H1 (cell line): Measurements from ENCODE around the gene STX17. TPM values are rescaled to one million over a fixed set of nuclear protein-coding genes. Genes with fewer than 3 reads are reported as not detected.

Source experiments
- BACH1 ChIP-seq: IDR thresholded peaks from 2 replicates; pipeline ENCODE4 v1.6.1; 2012; ENCODE audit warnings: low read length, improper control_type of control experiment
- CHD7 ChIP-seq: fragments of 300-600 bp; sonication (generic); IDR thresholded peaks from 2 replicates; pipeline ENCODE4 v1.7.1; 2012; ENCODE audit warnings: low read length, moderate library complexity, mild to moderate bottlenecking, inconsistent platforms; ENCODE audit not compliant: insufficient replicate concordance
- EP300 ChIP-seq, 2 experiments: IDR thresholded peaks; 1 replicate in 1 of 2; 2 replicates in 1 of 2; pipeline ENCODE4 v1.6.1; 2011 to 2012; ENCODE audit warnings: low read depth in 2 of 2, low read length in 2 of 2, mild to moderate bottlenecking in 2 of 2, borderline replicate concordance in 1 of 2, inconsistent platforms in 1 of 2, moderate library complexity in 1 of 2
- MAFK ChIP-seq: IDR thresholded peaks from 2 replicates; pipeline ENCODE4 v1.6.1; 2012; ENCODE audit warnings: low read depth, mild to moderate bottlenecking, improper control_type of control experiment, low read length
- RFX5 ChIP-seq: IDR thresholded peaks from 2 replicates; pipeline ENCODE4 v1.6.1; 2011; ENCODE audit warnings: low read depth, low read length, improper control_type of control experiment, borderline replicate concordance
- SIX5 ChIP-seq: IDR thresholded peaks from 2 replicates; pipeline ENCODE4 v1.6.1; 2011; ENCODE audit warnings: mild to moderate bottlenecking, low read depth, low read length
- polyA plus RNA-seq, 7 experiments: library from polyadenylated mRNA; depleted of rRNA in 3 of 7; stranded (reverse) in 5 of 7; unstranded in 2 of 7; fragments of >200 nt in 5 of 7; fragments of 200-250 nt in 2 of 7; gene quantifications; 1 replicate in 5 of 7; 2 replicates in 1 of 7; 4 replicates in 1 of 7; pipeline versions ENCODE4 v1.2.1 to v1.2.3, GENCODE V29; 2011 to 2013; ENCODE audit warnings: missing spikeins in 2 of 7, mixed read lengths in 2 of 7
- total RNA-seq: library from RNA; stranded (reverse); fragmentation: NEBNext Ultra II Directional; extraction: Animal tissue kit (Norgen Biotek cat#: 25700); gene quantifications from 2 replicates; pipeline ENCODE4 v1.2.1, GENCODE V29; 2021

STX17 gene
- total and polyA plus RNA-seq, 2 of the 8 experiments (the other 6 are each of a cell fraction or from before 2014, with no cell fraction given) = 4.5 to 16.3 TPM

- TF ChIP-seq RFX5 = no peak
- no peak for TF ChIP-seq BACH1
- no peak for TF ChIP-seq EP300 (IDR thresholded peaks at IDR 0.05; ENCODE audit: borderline replicate concordance in 1 of 2, low read depth in 2 of 2, low read length in 2 of 2)
- TF ChIP-seq CHD7 = no peak
- TF ChIP-seq SIX5 = no peak
- TF ChIP-seq MAFK = no peak
Measured at GRCh38 chr9:99955606-99956005, 49.2 kb downstream of the STX17 start (continued).
